ENCODE measurements around the gene C16orf90.

DNA sequence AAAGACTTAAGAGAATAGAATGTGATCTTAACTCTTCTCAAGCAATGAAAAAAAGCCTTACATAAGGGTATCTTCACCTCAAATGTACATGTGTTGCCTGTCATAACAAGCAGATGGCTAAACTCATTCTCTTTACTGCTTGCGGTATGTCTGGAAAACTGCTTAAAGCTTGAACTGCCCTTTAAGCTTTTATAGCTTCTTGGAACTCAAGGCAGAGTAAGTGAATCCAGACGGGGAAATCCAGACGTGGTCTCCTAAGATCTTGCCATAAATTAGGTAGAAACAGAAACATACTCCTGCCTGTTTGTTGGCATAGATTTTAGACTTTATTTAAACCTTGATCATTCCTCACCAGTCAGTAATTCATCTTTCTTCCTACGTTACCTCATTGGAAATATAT lies 25.1 kb upstream of the C16orf90 start:
- TF ChIP-seq CTCF (IDR thresholded peaks at IDR 0.05) (no peak), EZH2 (IDR thresholded peaks at IDR 0.05) (no peak)

Data from neural progenitor cell (in vitro differentiated cells).